Measurements from ENCODE around the gene HUWE1.
A peak's percentile ranks its signal among the peaks of the same experiment; 100 is the strongest.

HUWE1 gene

DNA sequence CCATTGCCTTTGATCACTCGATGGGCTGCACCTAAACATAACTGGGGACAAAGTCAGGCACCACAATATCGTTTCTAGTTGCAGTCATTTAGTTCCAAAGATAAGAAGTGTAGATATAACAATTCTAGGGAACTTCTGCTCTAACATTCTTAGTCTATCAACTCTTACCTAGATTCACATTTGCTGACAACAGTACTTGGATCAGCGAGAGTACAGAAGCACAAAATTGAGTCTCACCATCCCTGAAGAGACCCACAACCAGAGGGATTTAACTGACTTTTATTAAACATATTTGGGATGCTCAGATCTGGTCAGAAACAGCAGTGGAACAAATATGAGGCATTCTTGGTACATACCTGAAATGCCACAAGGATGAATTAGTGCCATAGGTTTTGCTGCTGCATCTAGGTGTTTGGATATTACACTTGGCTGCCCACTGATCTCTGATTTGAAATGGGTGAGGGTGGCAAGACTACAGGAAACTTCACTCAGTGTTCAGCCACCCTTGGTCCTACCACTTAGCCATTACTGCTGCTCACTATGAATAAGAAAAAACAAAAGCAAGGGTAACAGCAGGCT, 28.9 kb upstream of the HUWE1 start:
- H2AK5ac ChIP-seq (ENCODE audit: low read length), result no peak overlapping the region
- H3K27me3 ChIP-seq (ENCODE audit: insufficient read depth, low read length, poor library complexity), result no peaks in the 10 kb centered on the region
- no CpG with 5 or more reads among the region's 3 CpGs for WGBS (ENCODE audit: extremely low coverage, insufficient coverage, low lambda C conversion rate)
- no peak overlapping the region for H3K9ac ChIP-seq (ENCODE audit: low read length)
- H3K56ac ChIP-seq (ENCODE audit: low read length), result no peak overlapping the region
- no peak overlapping the region for H3K23ac ChIP-seq (ENCODE audit: low read length)
- no peak overlapping the region for H2BK5ac ChIP-seq (ENCODE audit: low read length)
- no peak overlapping the region for H4K8ac ChIP-seq (ENCODE audit: low read depth, low read length)
- no peak overlapping the region for H3K4me2 ChIP-seq (ENCODE audit: low read length)
- no peak overlapping the region for H3K18ac ChIP-seq (ENCODE audit: low read length)
- H4K5ac ChIP-seq (ENCODE audit: low read length), result no peak overlapping the region
- no peaks in the 10 kb centered on the region for H3K79me1 ChIP-seq (ENCODE audit: low read length)
- H3K4ac ChIP-seq (ENCODE audit: low read depth, low read length), result no peak overlapping the region
- no peaks in the 10 kb centered on the region for H3K4me1 ChIP-seq (ENCODE audit: control insufficient read depth, low read depth, low read length)
- H2BK120ac ChIP-seq (ENCODE audit: low read depth, low read length), result no peak overlapping the region
- no peaks in the 10 kb centered on the region for H3K79me2 ChIP-seq (ENCODE audit: control insufficient read depth, insufficient read depth, low read length)
- H3K36me3 ChIP-seq (ENCODE audit: control insufficient read depth, insufficient read depth, low read length), result no peaks in the 10 kb centered on the region
- H3K4me3 ChIP-seq (ENCODE audit: low read length), result no peak overlapping the region
- no peak overlapping the region for H2BK15ac ChIP-seq (replicated peaks; ENCODE audit: low read depth)
- H3K27ac ChIP-seq (ENCODE audit: low read depth, low read length), result no peak overlapping the region
- no peak for DNase-seq

DNA sequence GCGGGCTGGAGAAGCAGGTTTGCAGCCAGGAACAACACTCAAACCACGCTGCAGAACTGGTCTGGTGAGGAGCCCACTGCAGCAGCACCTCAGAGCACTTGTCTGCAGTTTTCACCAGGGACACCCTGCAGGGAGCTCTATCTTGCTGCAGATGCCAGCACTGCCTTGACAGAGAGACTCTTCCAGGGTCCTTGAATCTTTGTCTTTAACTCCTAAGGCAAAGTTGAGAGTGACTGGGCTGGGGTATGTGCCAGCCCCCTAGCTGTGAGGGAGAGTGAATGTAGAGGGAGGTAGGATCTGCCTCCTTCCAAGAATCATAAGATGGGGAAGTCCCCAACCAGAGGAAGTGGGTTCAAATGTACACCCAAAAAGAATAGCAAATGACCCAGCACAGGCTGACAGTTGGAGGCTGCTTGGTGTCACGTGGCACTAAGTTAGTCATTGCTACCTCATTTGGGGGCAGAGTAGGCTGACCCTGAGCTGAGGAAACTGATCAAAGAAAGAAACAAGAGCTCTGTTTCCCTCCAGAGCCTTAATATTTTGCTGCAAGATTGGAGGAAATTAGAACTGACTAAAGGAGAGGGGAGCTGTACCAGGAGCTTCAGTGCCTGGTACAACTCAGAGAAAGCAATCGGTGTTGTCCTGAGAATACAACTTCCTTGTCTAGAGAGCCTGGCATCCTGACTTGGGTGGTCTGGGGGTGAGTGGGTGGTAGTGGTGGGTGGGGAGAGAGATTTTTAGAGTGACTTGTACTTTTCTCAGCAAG, 28.2 kb upstream of the HUWE1 start:
- Histone ChIP-seq H3K4me3 (ENCODE audit: low read length) (no peak overlapping the region), H3K56ac (ENCODE audit: low read length) (no peak overlapping the region), H3K36me3 (ENCODE audit: control insufficient read depth, insufficient read depth, low read length) (no peaks in the 10 kb centered on the region), H3K9ac (ENCODE audit: low read length) (no peak overlapping the region), H4K5ac (ENCODE audit: low read length) (no peak overlapping the region), H3K4me2 (ENCODE audit: low read length) (no peak overlapping the region), H3K4ac (ENCODE audit: low read depth, low read length) (no peak overlapping the region), H2BK120ac (ENCODE audit: low read depth, low read length) (no peak overlapping the region), H3K79me2 (ENCODE audit: control insufficient read depth, insufficient read depth, low read length) (no peaks in the 10 kb centered on the region), H3K27me3 (ENCODE audit: insufficient read depth, low read length, poor library complexity) (no peaks in the 10 kb centered on the region), H3K23ac (ENCODE audit: low read length) (no peak overlapping the region), H3K27ac (ENCODE audit: low read depth, low read length) (no peak overlapping the region), H4K8ac (ENCODE audit: low read depth, low read length) (no peak overlapping the region), H2BK5ac (ENCODE audit: low read length) (no peak overlapping the region), H2AK5ac (ENCODE audit: low read length) (no peak overlapping the region), H3K4me1 (ENCODE audit: control insufficient read depth, low read depth, low read length) (no peaks in the 10 kb centered on the region), H2BK15ac (replicated peaks; ENCODE audit: low read depth) (no peak overlapping the region), H3K79me1 (ENCODE audit: low read length) (no peaks in the 10 kb centered on the region), H3K18ac (ENCODE audit: low read length) (no peak overlapping the region)
- peak; percentile 46 for DNase-seq
- WGBS (ENCODE audit: extremely low coverage, insufficient coverage, low lambda C conversion rate), result no CpG with 5 or more reads among the region's 4 CpGs

DNA sequence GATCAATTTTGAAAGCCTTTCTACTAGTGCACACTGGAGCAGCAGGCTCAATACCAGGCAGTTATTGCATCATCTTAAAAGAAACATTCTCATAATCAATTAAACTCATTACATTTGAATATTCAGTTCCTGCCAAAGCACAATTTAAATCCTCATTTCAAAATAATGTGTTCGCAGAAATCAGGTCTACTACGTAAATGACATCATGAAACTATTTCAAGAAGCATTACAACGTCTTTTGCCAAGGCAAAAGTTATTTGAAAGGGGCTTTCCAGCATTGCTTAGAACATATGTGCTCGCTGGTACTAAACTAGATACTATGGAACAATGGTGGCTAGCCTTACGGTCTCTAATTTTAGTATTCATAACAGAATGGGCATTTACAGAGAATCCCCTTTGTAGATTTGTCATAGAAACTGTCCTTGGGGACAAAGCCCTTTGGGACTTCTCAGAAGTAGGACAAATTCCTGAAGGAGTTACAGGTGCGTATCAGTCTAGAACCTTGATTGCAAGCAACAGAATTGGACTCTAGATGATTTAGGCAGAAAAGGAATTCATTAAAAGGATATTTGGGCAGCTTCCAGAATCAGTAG, 27.6 kb upstream of the HUWE1 start:
- Histone ChIP-seq H2BK5ac (ENCODE audit: low read length) (no peak overlapping the region), H3K36me3 (ENCODE audit: control insufficient read depth, insufficient read depth, low read length) (no peaks in the 10 kb centered on the region)
- no CpG with 5 or more reads among the region's 6 CpGs for WGBS (ENCODE audit: extremely low coverage, insufficient coverage, low lambda C conversion rate)

DNA sequence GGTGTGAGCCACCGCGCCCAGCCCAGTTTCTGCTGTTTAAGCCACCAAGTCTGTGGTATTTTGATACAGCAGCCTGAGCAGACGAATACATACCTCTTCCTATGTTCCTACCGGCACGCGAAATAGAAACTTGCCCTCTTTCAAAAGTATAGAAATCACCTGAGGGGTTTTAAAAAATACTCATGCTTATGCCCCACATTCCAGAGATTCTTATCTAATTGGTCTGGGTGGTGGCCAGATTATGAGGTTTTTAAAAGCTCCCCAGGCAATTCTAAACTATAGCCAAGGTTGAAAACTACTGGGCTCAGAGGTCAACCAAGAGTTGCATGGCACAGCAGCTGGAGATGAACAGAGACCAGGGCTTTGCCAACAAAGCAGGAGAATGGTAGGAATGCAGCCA, 24.9 kb upstream of the HUWE1 start:
- H2AK5ac ChIP-seq (ENCODE audit: low read length), result no peak overlapping the region
- H3K79me1 ChIP-seq (ENCODE audit: low read length), result no peaks in the 10 kb centered on the region
- no peak overlapping the region for H2BK15ac ChIP-seq (replicated peaks; ENCODE audit: low read depth)
- no peaks in the 10 kb centered on the region for H3K79me2 ChIP-seq (ENCODE audit: control insufficient read depth, insufficient read depth, low read length)
- H3K27me3 ChIP-seq (ENCODE audit: insufficient read depth, low read length, poor library complexity), result no peaks in the 10 kb centered on the region
- no peak overlapping the region for H3K4ac ChIP-seq (ENCODE audit: low read depth, low read length)
- no peak overlapping the region for H3K4me3 ChIP-seq (ENCODE audit: low read length)
- no peak overlapping the region for H3K4me2 ChIP-seq (ENCODE audit: low read length)
- no CpG with 5 or more reads among the region's 6 CpGs for WGBS (ENCODE audit: extremely low coverage, insufficient coverage, low lambda C conversion rate)
- DNase-seq, result peak; percentile 6
- H2BK120ac ChIP-seq (ENCODE audit: low read depth, low read length), result no peak overlapping the region
- no peak overlapping the region for H2BK5ac ChIP-seq (ENCODE audit: low read length)
- H4K8ac ChIP-seq (ENCODE audit: low read depth, low read length), result no peak overlapping the region
- H3K23ac ChIP-seq (ENCODE audit: low read length), result no peak overlapping the region
- no peak overlapping the region for H3K27ac ChIP-seq (ENCODE audit: low read depth, low read length)
- H4K5ac ChIP-seq (ENCODE audit: low read length), result no peak overlapping the region
- H3K36me3 ChIP-seq (ENCODE audit: control insufficient read depth, insufficient read depth, low read length), result no peaks in the 10 kb centered on the region
- H3K18ac ChIP-seq (ENCODE audit: low read length), result no peak overlapping the region
- no peak overlapping the region for H3K9ac ChIP-seq (ENCODE audit: low read length)
- no peaks in the 10 kb centered on the region for H3K4me1 ChIP-seq (ENCODE audit: control insufficient read depth, low read depth, low read length)
- H3K56ac ChIP-seq (ENCODE audit: low read length), result no peak overlapping the region

More for the DNA sequence above, 27.6 kb upstream of the HUWE1 start:
- no peak overlapping the region for H4K8ac ChIP-seq (ENCODE audit: low read depth, low read length)
- no peak overlapping the region for H3K9ac ChIP-seq (ENCODE audit: low read length)
- no peaks in the 10 kb centered on the region for H3K79me1 ChIP-seq (ENCODE audit: low read length)
- H3K4me3 ChIP-seq (ENCODE audit: low read length), result no peak overlapping the region
- no peak overlapping the region for H3K23ac ChIP-seq (ENCODE audit: low read length)
- no peak overlapping the region for H2AK5ac ChIP-seq (ENCODE audit: low read length)
- no peak for DNase-seq
- H3K56ac ChIP-seq (ENCODE audit: low read length), result no peak overlapping the region
- no peaks in the 10 kb centered on the region for H3K27me3 ChIP-seq (ENCODE audit: insufficient read depth, low read length, poor library complexity)
- H3K4me2 ChIP-seq (ENCODE audit: low read length), result no peak overlapping the region
- H3K27ac ChIP-seq (ENCODE audit: low read depth, low read length), result no peak overlapping the region
- H4K5ac ChIP-seq (ENCODE audit: low read length), result no peak overlapping the region
- no peaks in the 10 kb centered on the region for H3K79me2 ChIP-seq (ENCODE audit: control insufficient read depth, insufficient read depth, low read length)
- H3K4me1 ChIP-seq (ENCODE audit: control insufficient read depth, low read depth, low read length), result no peaks in the 10 kb centered on the region
- H2BK120ac ChIP-seq (ENCODE audit: low read depth, low read length), result no peak overlapping the region
- no peak overlapping the region for H2BK15ac ChIP-seq (replicated peaks; ENCODE audit: low read depth)
- no peak overlapping the region for H3K18ac ChIP-seq (ENCODE audit: low read length)
- H3K4ac ChIP-seq (ENCODE audit: low read depth, low read length), result no peak overlapping the region

DNA sequence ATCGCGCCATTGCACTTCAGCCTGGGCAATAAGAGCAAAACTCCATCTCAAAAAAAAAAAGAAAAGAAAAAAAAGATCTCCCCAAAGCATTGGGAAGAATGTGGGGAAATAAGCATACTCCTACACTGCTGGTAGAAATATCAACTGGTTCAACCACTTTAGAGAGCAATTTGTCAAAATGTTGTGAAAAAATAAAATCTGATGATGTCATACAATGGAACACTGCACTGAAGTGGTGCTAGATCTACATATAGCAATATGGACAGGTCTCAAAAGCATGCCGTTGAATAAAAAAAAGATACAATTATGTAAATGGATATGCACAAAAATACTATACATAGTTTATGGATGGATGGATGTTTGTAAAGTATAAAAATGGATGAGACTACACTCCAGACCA, 18.3 kb upstream of the HUWE1 start:
- no peak overlapping the region for H3K18ac ChIP-seq (ENCODE audit: low read length)
- H2BK15ac ChIP-seq (replicated peaks; ENCODE audit: low read depth), result no peak overlapping the region

More for the DNA sequence above, 18.3 kb upstream of the HUWE1 start:
- H3K4me2 ChIP-seq (ENCODE audit: low read length), result no peak overlapping the region
- no peak overlapping the region for H4K5ac ChIP-seq (ENCODE audit: low read length)
- no peaks in the 10 kb centered on the region for H3K4me1 ChIP-seq (ENCODE audit: control insufficient read depth, low read depth, low read length)
- no peak overlapping the region for H2BK5ac ChIP-seq (ENCODE audit: low read length)
- H3K23ac ChIP-seq (ENCODE audit: low read length), result no peak overlapping the region
- no peak overlapping the region for H3K4me3 ChIP-seq (ENCODE audit: low read length)
- H3K9ac ChIP-seq (ENCODE audit: low read length), result no peak overlapping the region
- no peak overlapping the region for H3K56ac ChIP-seq (ENCODE audit: low read length)
- H2BK120ac ChIP-seq (ENCODE audit: low read depth, low read length), result no peak overlapping the region
- H2AK5ac ChIP-seq (ENCODE audit: low read length), result no peak overlapping the region
- no peaks in the 10 kb centered on the region for H3K79me2 ChIP-seq (ENCODE audit: control insufficient read depth, insufficient read depth, low read length)
- H4K8ac ChIP-seq (ENCODE audit: low read depth, low read length), result no peak overlapping the region
- WGBS (ENCODE audit: extremely low coverage, insufficient coverage, low lambda C conversion rate), result no CpG with 5 or more reads among the region's 3 CpGs
- no peaks in the 10 kb centered on the region for H3K36me3 ChIP-seq (ENCODE audit: control insufficient read depth, insufficient read depth, low read length)
- DNase-seq, result no peak
- H3K4ac ChIP-seq (ENCODE audit: low read depth, low read length), result no peak overlapping the region
- H3K79me1 ChIP-seq (ENCODE audit: low read length), result no peaks in the 10 kb centered on the region
- H3K27me3 ChIP-seq (ENCODE audit: insufficient read depth, low read length, poor library complexity), result no peaks in the 10 kb centered on the region
- H3K27ac ChIP-seq (ENCODE audit: low read depth, low read length), result no peak overlapping the region
